ENCODE data around the gene DNLZ.
"Not testable (repeated sequence)": the region's sequence is repeated elsewhere in the genome, so short reads cannot be mapped to it uniquely, and the experiment has no call there.

DNLZ gene

GRCh38 chr9:136363106-136363948 is at the start of gene DNLZ:
Gene DNLZ (minus strand): TSS chr9:136363744. CDS start chr9:136363714, 30 bp downstream.
- Histone ChIP-seq H3K36me3 (ENCODE audit: control insufficient read depth in 2 of 2, insufficient read depth in 2 of 2, low read length in 2 of 2) (no peaks in the 10 kb centered on the region), H3K4me3 (ENCODE audit: low read length in 2 of 2) (peak within 1 kb of the TSS; percentile 69 to 89), H3K27ac (ENCODE audit: low read depth in 2 of 2, low read length in 2 of 2) (peak within 1 kb of the TSS; percentile 82 to 89), H3K27me3 (ENCODE audit: control insufficient read depth in 2 of 2, insufficient read depth in 2 of 2, low read length in 2 of 2) (no peaks in the 10 kb centered on the region), H3K9ac (ENCODE audit: low read depth in 1 of 2, low read length in 2 of 2) (peak within 1 kb of the TSS; percentile 60 to 90), H3K4me1 (ENCODE audit: control insufficient read depth in 2 of 2, insufficient read depth in 2 of 2, low read length in 2 of 2) (peaks cover 6 to 15% of the 10 kb centered on the region in 2 donors), H3K9me3 (ENCODE audit: control insufficient read depth in 2 of 2, low read length in 2 of 2) (no peaks in the 10 kb centered on the region)

GRCh38 chr9:136412962-136413361 is 49.4 kb upstream of the DNLZ start:
- no peak overlapping the region for H3K4me3 ChIP-seq (ENCODE audit: low read length in 2 of 2)
- no peaks in the 10 kb centered on the region for H3K9me3 ChIP-seq (ENCODE audit: control insufficient read depth in 2 of 2, low read length in 2 of 2)

GRCh38 chr9:136411378-136411777 is 47.8 kb upstream of the DNLZ start:
- H3K9ac ChIP-seq (ENCODE audit: low read depth in 1 of 2, low read length in 2 of 2), result peak overlapping the region; percentile 90
- no peak overlapping the region for H3K27ac ChIP-seq (ENCODE audit: low read depth in 2 of 2, low read length in 2 of 2)
- peaks cover 18 to 20% of the 10 kb centered on the region in 2 donors for H3K4me1 ChIP-seq (ENCODE audit: control insufficient read depth in 2 of 2, insufficient read depth in 2 of 2, low read length in 2 of 2)
- H3K27me3 ChIP-seq (ENCODE audit: control insufficient read depth in 2 of 2, insufficient read depth in 2 of 2, low read length in 2 of 2), result no peaks in the 10 kb centered on the region
- H3K4me3 ChIP-seq (ENCODE audit: low read length in 2 of 2), result peak overlapping the region; percentile 87 to 95
- H3K36me3 ChIP-seq (ENCODE audit: control insufficient read depth in 2 of 2, insufficient read depth in 2 of 2, low read length in 2 of 2), result peaks cover 40 to 48% of the 10 kb centered on the region in 2 donors
- H3K9me3 ChIP-seq (ENCODE audit: control insufficient read depth in 2 of 2, low read length in 2 of 2), result no peaks in the 10 kb centered on the region

More at GRCh38 chr9:136412962-136413361, 49.4 kb upstream of the DNLZ start:
- Histone ChIP-seq H3K9ac (ENCODE audit: low read depth in 1 of 2, low read length in 2 of 2) (no peak overlapping the region), H3K27me3 (ENCODE audit: control insufficient read depth in 2 of 2, insufficient read depth in 2 of 2, low read length in 2 of 2) (no peaks in the 10 kb centered on the region), H3K36me3 (ENCODE audit: control insufficient read depth in 2 of 2, insufficient read depth in 2 of 2, low read length in 2 of 2) (peaks cover 45 to 48% of the 10 kb centered on the region in 2 donors), H3K27ac (ENCODE audit: low read depth in 2 of 2, low read length in 2 of 2) (no peak overlapping the region), H3K4me1 (ENCODE audit: control insufficient read depth in 2 of 2, insufficient read depth in 2 of 2, low read length in 2 of 2) (peaks cover 18 to 20% of the 10 kb centered on the region in 2 donors)

- H3K9me3 ChIP-seq (ENCODE audit: control insufficient read depth in 2 of 2, low read length in 2 of 2), result no peaks in the 10 kb centered on the region
- H3K27ac ChIP-seq (ENCODE audit: low read depth in 2 of 2, low read length in 2 of 2), result peak within 1 kb of the TSS; percentile 66 to 75
- peaks cover 34 to 44% of the 10 kb centered on the region in 2 donors for H3K36me3 ChIP-seq (ENCODE audit: control insufficient read depth in 2 of 2, insufficient read depth in 2 of 2, low read length in 2 of 2)
- H3K9ac ChIP-seq (ENCODE audit: low read depth in 1 of 2, low read length in 2 of 2), result peak within 1 kb of the TSS; percentile 90
- peaks cover 18 to 20% of the 10 kb centered on the region in 2 donors for H3K4me1 ChIP-seq (ENCODE audit: control insufficient read depth in 2 of 2, insufficient read depth in 2 of 2, low read length in 2 of 2)
- no peaks in the 10 kb centered on the region for H3K27me3 ChIP-seq (ENCODE audit: control insufficient read depth in 2 of 2, insufficient read depth in 2 of 2, low read length in 2 of 2)
- H3K4me3 ChIP-seq (ENCODE audit: low read length in 2 of 2), result peak within 1 kb of the TSS; percentile 87 to 95
These were observed 47.1 kb upstream of the DNLZ start, which contains the start of the genes ENTR1 and PMPCA for GRCh38 chr9:136410500-136411287. Gene ENTR1 (minus strand): TSS chr9:136410614. CDS start chr9:136410397, 217 bp downstream. Gene PMPCA (plus strand): TSS chr9:136410658. CDS start chr9:136410669, 11 bp downstream.

- Histone ChIP-seq H3K4me1 (ENCODE audit: control insufficient read depth in 2 of 2, insufficient read depth in 2 of 2, low read length in 2 of 2) (peaks cover 18 to 20% of the 10 kb centered on the region in 2 donors), H3K4me3 (ENCODE audit: low read length in 2 of 2) (peak overlapping the region; percentile 76 to 81), H3K9me3 (ENCODE audit: control insufficient read depth in 2 of 2, low read length in 2 of 2) (no peaks in the 10 kb centered on the region), H3K36me3 (ENCODE audit: control insufficient read depth in 2 of 2, insufficient read depth in 2 of 2, low read length in 2 of 2) (peaks cover 30 to 45% of the 10 kb centered on the region in 2 donors), H3K27me3 (ENCODE audit: control insufficient read depth in 2 of 2, insufficient read depth in 2 of 2, low read length in 2 of 2) (no peaks in the 10 kb centered on the region), H3K9ac (ENCODE audit: low read depth in 1 of 2, low read length in 2 of 2) (peak overlapping the region; percentile 65 to 67), H3K27ac (ENCODE audit: low read depth in 2 of 2, low read length in 2 of 2) (peak overlapping the region; percentile 58 to 59)
These were observed 46.3 kb upstream of the DNLZ start for GRCh38 chr9:136409557-136410455.

- no peaks in the 10 kb centered on the region for H3K27me3 ChIP-seq (ENCODE audit: control insufficient read depth in 2 of 2, insufficient read depth in 2 of 2, low read length in 2 of 2)
- peaks cover 20 to 21% of the 10 kb centered on the region in 2 donors for H3K4me1 ChIP-seq (ENCODE audit: control insufficient read depth in 2 of 2, insufficient read depth in 2 of 2, low read length in 2 of 2)
- no peak overlapping the region for H3K27ac ChIP-seq (ENCODE audit: low read depth in 2 of 2, low read length in 2 of 2)
- no peaks in the 10 kb centered on the region for H3K9me3 ChIP-seq (ENCODE audit: control insufficient read depth in 2 of 2, low read length in 2 of 2)
- H3K4me3 ChIP-seq (ENCODE audit: low read length in 2 of 2), result no peak overlapping the region
- H3K9ac ChIP-seq (ENCODE audit: low read depth in 1 of 2, low read length in 2 of 2), result no peak overlapping the region
- peaks cover 12 to 39% of the 10 kb centered on the region in 2 donors for H3K36me3 ChIP-seq (ENCODE audit: control insufficient read depth in 2 of 2, insufficient read depth in 2 of 2, low read length in 2 of 2)
These were observed 44.4 kb upstream of the DNLZ start for GRCh38 chr9:136407911-136408310.

GRCh38 chr9:136407061-136407460 is 43.5 kb upstream of the DNLZ start:
- H3K9me3 ChIP-seq (ENCODE audit: control insufficient read depth in 2 of 2, low read length in 2 of 2); H3K27me3 ChIP-seq (ENCODE audit: control insufficient read depth in 2 of 2, insufficient read depth in 2 of 2, low read length in 2 of 2); H3K9ac ChIP-seq (ENCODE audit: low read depth in 1 of 2, low read length in 2 of 2); H3K4me3 ChIP-seq (ENCODE audit: low read length in 2 of 2); H3K27ac ChIP-seq (ENCODE audit: low read depth in 2 of 2, low read length in 2 of 2): not testable (repeated sequence)
- Histone ChIP-seq H3K36me3 (ENCODE audit: control insufficient read depth in 2 of 2, insufficient read depth in 2 of 2, low read length in 2 of 2) (peaks cover 8 to 37% of the 10 kb centered on the region in 2 donors), H3K4me1 (ENCODE audit: control insufficient read depth in 2 of 2, insufficient read depth in 2 of 2, low read length in 2 of 2) (peaks cover 20 to 21% of the 10 kb centered on the region in 2 donors)

GRCh38 chr9:136405904-136406303 is 42.4 kb upstream of the DNLZ start:
- not testable (repeated sequence) for H3K4me3 ChIP-seq (ENCODE audit: low read length in 2 of 2); H3K27ac ChIP-seq (ENCODE audit: low read depth in 2 of 2, low read length in 2 of 2); H3K9ac ChIP-seq (ENCODE audit: low read depth in 1 of 2, low read length in 2 of 2); H3K9me3 ChIP-seq (ENCODE audit: control insufficient read depth in 2 of 2, low read length in 2 of 2); H3K27me3 ChIP-seq (ENCODE audit: control insufficient read depth in 2 of 2, insufficient read depth in 2 of 2, low read length in 2 of 2)
- peaks cover 9 to 11% of the 10 kb centered on the region in 2 donors for H3K4me1 ChIP-seq (ENCODE audit: control insufficient read depth in 2 of 2, insufficient read depth in 2 of 2, low read length in 2 of 2)
- H3K36me3 ChIP-seq (ENCODE audit: control insufficient read depth in 2 of 2, insufficient read depth in 2 of 2, low read length in 2 of 2), result peaks cover 7 to 42% of the 10 kb centered on the region in 2 donors

- H3K27me3 ChIP-seq (ENCODE audit: control insufficient read depth in 2 of 2, insufficient read depth in 2 of 2, low read length in 2 of 2), result no peaks in the 10 kb centered on the region
- peaks cover 8 to 12% of the 10 kb centered on the region in 2 donors for H3K4me1 ChIP-seq (ENCODE audit: control insufficient read depth in 2 of 2, insufficient read depth in 2 of 2, low read length in 2 of 2)
- H3K9ac ChIP-seq (ENCODE audit: low read depth in 1 of 2, low read length in 2 of 2), result no peak overlapping the region
- no peak overlapping the region for H3K4me3 ChIP-seq (ENCODE audit: low read length in 2 of 2)
- H3K36me3 ChIP-seq (ENCODE audit: control insufficient read depth in 2 of 2, insufficient read depth in 2 of 2, low read length in 2 of 2), result peaks cover 7 to 42% of the 10 kb centered on the region in 2 donors
- no peaks in the 10 kb centered on the region for H3K9me3 ChIP-seq (ENCODE audit: control insufficient read depth in 2 of 2, low read length in 2 of 2)
- H3K27ac ChIP-seq (ENCODE audit: low read depth in 2 of 2, low read length in 2 of 2), result no peak overlapping the region
These were observed 41.9 kb upstream of the DNLZ start for GRCh38 chr9:136405481-136405880.

All from mucosa of rectum (tissue), 2 donors.